Caco-2 (cell line): ENCODE results near the gene ELMO1. TPM values are rescaled to one million over a fixed set of nuclear protein-coding genes. Genes with fewer than 3 reads are reported as not detected.

ENCODE experiments used
- BruUV-seq: library from RNA; stranded (reverse); fragments of 400-500 nt; replicated peaks from 2 replicates; lab custom pipeline; 2021; lab: Mats Ljungman, UMichigan
- CTCF ChIA-PET: fragments of 300-600 bp; sonication (Branson Sonifier 250); formaldehyde crosslinking; loops from one replicate; lab custom pipeline; 2022; ENCODE audit warnings: antibody characterized with exemption; lab: Charles Lee
- POLR2A ChIA-PET: fragments of 300-600 bp; sonication (Branson Sonifier 250); formaldehyde crosslinking; loops from one replicate; lab custom pipeline; 2022; ENCODE audit warnings: antibody characterized with exemption; lab: Charles Lee
- DNase-seq, 2 experiments: peaks; one replicate each; pipeline versions ENCODE4 v3.0.0 to v3.0.0-alpha.2; 2020 to 2022
- H3K27me3 ChIP-seq: replicated peaks from 2 replicates; pipeline ENCODE4 v1.6.0; 2011; ENCODE audit warnings: low read length; ENCODE audit not compliant: control insufficient read depth, insufficient read depth
- H3K36me3 ChIP-seq: 2 replicates; pipeline ENCODE4 v1.5.1; 2011; ENCODE audit warnings: low read length; ENCODE audit not compliant: control insufficient read depth, insufficient read depth
- H3K4me1 ChIP-seq: fragments of 250-450 bp; sonication (Bioruptor Pico); 2 replicates; pipeline ENCODE4 v1.5.1; 2020; ENCODE audit warnings: mild to moderate bottlenecking
- H3K4me3 ChIP-seq: 2 replicates; pipeline ENCODE4 v1.5.1; 2011; ENCODE audit warnings: low read depth, mild to moderate bottlenecking, control low read depth, low read length
- H3K9me3 ChIP-seq: fragments of 250-450 bp; sonication (Bioruptor Pico); 2 replicates; pipeline ENCODE4 v1.5.1; 2020; ENCODE audit warnings: mild to moderate bottlenecking, moderate library complexity
- H3K27ac Mint-ChIP-seq: one replicate; pipeline ENCODE4 v1.8.0; 2022; ENCODE audit warnings: mixed read lengths; ENCODE audit not compliant: unreplicated experiment
- H3K27me3 Mint-ChIP-seq: one replicate; pipeline ENCODE4 v1.8.0; 2022; ENCODE audit warnings: mixed read lengths; ENCODE audit not compliant: insufficient read depth, unreplicated experiment
- H3K36me3 Mint-ChIP-seq: one replicate; pipeline ENCODE4 v1.8.0; 2022; ENCODE audit warnings: mild to moderate bottlenecking, mixed read lengths; ENCODE audit not compliant: insufficient read depth, unreplicated experiment
- H3K4me1 Mint-ChIP-seq: one replicate; pipeline ENCODE4 v1.8.0; 2022; ENCODE audit warnings: low read depth, mixed read lengths; ENCODE audit not compliant: unreplicated experiment
- H3K4me3 Mint-ChIP-seq: one replicate; pipeline ENCODE4 v1.8.0; 2022; ENCODE audit warnings: mild to moderate bottlenecking, moderate library complexity, mixed read lengths; ENCODE audit not compliant: unreplicated experiment
- H3K9me3 Mint-ChIP-seq: one replicate; pipeline ENCODE4 v1.8.0; 2022; ENCODE audit warnings: mixed read lengths; ENCODE audit not compliant: unreplicated experiment
- intact Hi-C: fragments of 100-400 bp; cut with micrococcal nuclease; formaldehyde crosslinking; loops from one replicate; pipeline ENCODE4 v1.10.0; 2022; ENCODE audit not compliant: unreplicated experiment
- total RNA-seq: library from RNA; stranded (reverse); gene quantifications from 2 replicates; pipeline ENCODE4 v1.2.3, GENCODE V29; 2022
- TF ChIP-seq, protein P1 (sequence below), 2 experiments: fragments of 200-600 bp in 1 of 2; IDR thresholded peaks; 1 replicate in 1 of 2; 2 replicates in 1 of 2; pipeline versions ENCODE4 v1.5.1 to v1.8.0; 2011 to 2022; ENCODE audit warnings: antibody characterized with exemption in 1 of 2, control low read depth in 1 of 2, inconsistent platforms in 1 of 2, low read depth in 1 of 2, low read length in 1 of 2, mild to moderate bottlenecking in 1 of 2, moderate library complexity in 1 of 2; ENCODE audit not compliant: insufficient read depth in 1 of 2, severe bottlenecking in 1 of 2, unreplicated experiment in 1 of 2

Gene ELMO1
- total RNA-seq, 1 experiment from 2014 or later = 0.14 TPM

DNA sequence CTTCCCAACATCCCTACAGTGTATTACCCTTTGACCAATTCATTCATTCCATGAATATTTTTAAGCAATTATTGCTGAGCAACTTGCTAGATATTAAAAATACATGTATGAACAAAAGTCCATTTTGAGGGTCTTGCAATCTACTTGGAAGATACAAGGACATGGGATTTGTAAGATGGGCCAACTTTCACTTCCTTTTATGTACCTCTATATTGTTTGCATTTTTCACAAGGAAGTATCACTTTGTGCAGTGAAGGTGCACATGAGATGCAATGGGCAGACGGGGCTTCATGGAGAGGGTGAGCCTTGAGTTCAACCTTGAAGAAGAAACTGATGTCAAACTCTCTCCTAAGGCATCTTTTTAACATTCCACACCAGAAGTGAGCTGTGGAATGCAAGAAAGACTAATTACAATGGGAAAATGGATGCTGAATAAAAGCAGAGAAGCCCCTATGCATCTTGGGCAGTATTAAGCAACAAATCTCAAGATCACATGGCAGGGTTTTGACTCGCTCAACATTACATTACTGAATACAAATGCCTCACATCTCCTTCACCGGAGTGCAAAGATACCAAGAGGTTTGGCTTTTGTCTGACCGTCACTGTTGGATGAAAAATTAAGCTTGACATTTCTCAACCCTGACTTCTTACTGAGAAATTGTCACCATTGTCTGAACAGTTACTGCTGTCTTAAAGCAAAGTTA, 341.5 kb downstream of the ELMO1 start:
- BruUV-seq = no TSS peak
- peaks cover 9% of the 10 kb centered on the region for H3K4me1 ChIP-seq
- TF ChIP-seq, protein P1, sequence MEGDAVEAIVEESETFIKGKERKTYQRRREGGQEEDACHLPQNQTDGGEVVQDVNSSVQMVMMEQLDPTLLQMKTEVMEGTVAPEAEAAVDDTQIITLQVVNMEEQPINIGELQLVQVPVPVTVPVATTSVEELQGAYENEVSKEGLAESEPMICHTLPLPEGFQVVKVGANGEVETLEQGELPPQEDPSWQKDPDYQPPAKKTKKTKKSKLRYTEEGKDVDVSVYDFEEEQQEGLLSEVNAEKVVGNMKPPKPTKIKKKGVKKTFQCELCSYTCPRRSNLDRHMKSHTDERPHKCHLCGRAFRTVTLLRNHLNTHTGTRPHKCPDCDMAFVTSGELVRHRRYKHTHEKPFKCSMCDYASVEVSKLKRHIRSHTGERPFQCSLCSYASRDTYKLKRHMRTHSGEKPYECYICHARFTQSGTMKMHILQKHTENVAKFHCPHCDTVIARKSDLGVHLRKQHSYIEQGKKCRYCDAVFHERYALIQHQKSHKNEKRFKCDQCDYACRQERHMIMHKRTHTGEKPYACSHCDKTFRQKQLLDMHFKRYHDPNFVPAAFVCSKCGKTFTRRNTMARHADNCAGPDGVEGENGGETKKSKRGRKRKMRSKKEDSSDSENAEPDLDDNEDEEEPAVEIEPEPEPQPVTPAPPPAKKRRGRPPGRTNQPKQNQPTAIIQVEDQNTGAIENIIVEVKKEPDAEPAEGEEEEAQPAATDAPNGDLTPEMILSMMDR (IDR thresholded peaks at IDR 0.05; ENCODE audit: insufficient read depth in 1 of 2, low read depth in 1 of 2, low read length in 1 of 2, severe bottlenecking in 1 of 2, unreplicated experiment in 1 of 2) = no peak
- H3K9me3 ChIP-seq = no peaks in the 10 kb centered on the region
- Mint-ChIP-seq H3K27me3 (no peaks in the 10 kb centered on the region), H3K4me3 (no peak overlapping the region), H3K4me1 (no peaks in the 10 kb centered on the region), H3K9me3 (no peaks in the 10 kb centered on the region), H3K27ac (no peak overlapping the region), H3K36me3 (no peaks in the 10 kb centered on the region)
- intact Hi-C loops = no loop called here
- DNase-seq = no peak
- ChIA-PET POLR2A (no interaction called here), CTCF (no interaction called here)
- no peaks in the 10 kb centered on the region for H3K27me3 ChIP-seq
- no peak overlapping the region for H3K4me3 ChIP-seq
- no peaks in the 10 kb centered on the region for H3K36me3 ChIP-seq

DNA sequence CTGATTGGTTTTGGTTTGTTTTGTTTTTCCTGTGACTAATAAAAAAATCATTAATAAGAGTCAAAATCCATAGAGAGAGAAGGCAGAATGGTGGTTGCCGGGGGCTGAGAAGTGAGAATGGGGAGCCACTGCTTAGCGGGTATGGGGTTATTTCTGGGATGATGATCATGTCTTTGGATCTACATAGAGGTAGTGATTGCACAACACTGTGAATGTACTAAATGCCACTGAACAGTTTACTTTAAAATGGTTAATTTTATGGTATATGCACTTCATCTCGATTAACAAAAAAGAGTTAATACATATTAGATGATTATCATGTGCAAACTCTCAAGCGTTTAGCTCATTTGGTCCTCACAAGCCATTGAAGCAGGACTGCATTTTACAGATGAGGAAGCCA, 342.9 kb downstream of the ELMO1 start:
- no TSS peak for BruUV-seq
- H3K27ac Mint-ChIP-seq = no peak overlapping the region
- no peak for DNase-seq
- H3K4me1 Mint-ChIP-seq = peaks cover 7% of the 10 kb centered on the region
- POLR2A ChIA-PET = no interaction called here
- TF ChIP-seq, protein P1 (IDR thresholded peaks at IDR 0.05; ENCODE audit: insufficient read depth in 1 of 2, low read depth in 1 of 2, low read length in 1 of 2, severe bottlenecking in 1 of 2, unreplicated experiment in 1 of 2) = no peak
- intact Hi-C loops = no loop called here
- Histone ChIP-seq H3K4me3 (no peak overlapping the region), H3K27me3 (no peaks in the 10 kb centered on the region), H3K36me3 (no peaks in the 10 kb centered on the region), H3K9me3 (no peaks in the 10 kb centered on the region), H3K4me1 (peaks cover 21% of the 10 kb centered on the region)
- H3K36me3 Mint-ChIP-seq = no peaks in the 10 kb centered on the region
- H3K9me3 Mint-ChIP-seq = peaks cover 1% of the 10 kb centered on the region
- CTCF ChIA-PET = no interaction called here
- H3K27me3 Mint-ChIP-seq = no peaks in the 10 kb centered on the region
- H3K4me3 Mint-ChIP-seq = no peak overlapping the region

DNA sequence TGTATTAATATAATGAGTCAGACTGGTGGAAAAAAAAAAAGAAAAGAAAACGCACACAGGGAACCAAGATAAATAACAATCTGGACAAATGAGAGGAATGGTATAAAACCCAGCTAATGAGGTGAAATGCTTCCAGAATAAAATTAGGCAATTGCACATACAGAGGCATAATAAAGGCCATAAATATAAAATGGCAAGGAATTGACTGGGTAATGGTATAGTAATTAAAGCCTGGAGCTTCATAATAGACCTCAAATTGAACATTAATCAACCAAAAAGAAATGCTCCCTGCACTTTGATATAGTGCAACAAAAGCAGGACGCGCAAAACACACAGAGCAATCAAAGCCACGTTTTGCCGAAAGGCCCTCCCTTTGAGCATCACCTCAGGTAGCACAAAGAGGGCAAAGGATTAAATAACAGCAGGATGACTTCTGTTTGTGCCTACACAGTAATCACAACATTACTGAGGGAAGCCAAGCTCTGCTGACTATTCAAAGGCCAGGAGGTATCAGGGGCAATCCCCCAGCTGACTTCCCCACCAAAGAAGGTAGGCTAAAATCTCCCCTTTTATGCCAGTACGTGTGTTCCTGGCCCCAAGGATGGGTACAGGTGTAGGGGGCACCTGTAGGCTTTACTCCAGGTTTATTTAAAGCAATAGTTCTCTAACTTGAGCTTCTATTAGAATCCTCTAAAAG, 343.7 kb downstream of the ELMO1 start:
- H3K4me1 ChIP-seq = peaks cover 29% of the 10 kb centered on the region
- no peak overlapping the region for H3K27ac Mint-ChIP-seq

More for the DNA sequence above, 343.7 kb downstream of the ELMO1 start:
- POLR2A ChIA-PET = no interaction called here
- Mint-ChIP-seq H3K4me1 (peaks cover 15% of the 10 kb centered on the region), H3K9me3 (peaks cover 9% of the 10 kb centered on the region), H3K27me3 (no peaks in the 10 kb centered on the region), H3K4me3 (no peak overlapping the region), H3K36me3 (no peaks in the 10 kb centered on the region)
- Histone ChIP-seq H3K36me3 (no peaks in the 10 kb centered on the region), H3K9me3 (no peaks in the 10 kb centered on the region), H3K4me3 (no peak overlapping the region), H3K27me3 (no peaks in the 10 kb centered on the region)
- CTCF ChIA-PET = no interaction called here
- no TSS peak for BruUV-seq
- intact Hi-C loops = loop anchor here (5.0 kb wide), 3 partner anchors 53 to 77 kb away; no protein-coding TSS in a partner anchor
- DNase-seq = no peak
- TF ChIP-seq, protein P1 (IDR thresholded peaks at IDR 0.05; ENCODE audit: insufficient read depth in 1 of 2, low read depth in 1 of 2, low read length in 1 of 2, severe bottlenecking in 1 of 2, unreplicated experiment in 1 of 2) = no peak
